Measurements from ENCODE around the gene SLC22A7.
"Not testable (repeated sequence)": the region's sequence is repeated elsewhere in the genome, so short reads cannot be mapped to it uniquely, and the experiment has no call there.

Gene SLC22A7

GRCh38 chr6:43338243-43338642 lies 40.2 kb downstream of the SLC22A7 start:
- DNase-seq (ENCODE audit: low spot score), result no peak

GRCh38 chr6:43339168-43339567 lies 41.1 kb downstream of the SLC22A7 start:
- DNase-seq (ENCODE audit: low spot score), result no peak

- DNase-seq (ENCODE audit: low spot score), result not testable (repeated sequence)
Observed at GRCh38 chr6:43346243-43346642, 48.2 kb downstream of the SLC22A7 start.

GRCh38 chr6:43347021-43347420 lies 49.0 kb downstream of the SLC22A7 start:
- no peak for DNase-seq (ENCODE audit: low spot score)

- no peak for DNase-seq (ENCODE audit: low spot score)
Observed at GRCh38 chr6:43347444-43347843, 49.4 kb downstream of the SLC22A7 start.

- not testable (repeated sequence) for DNase-seq (ENCODE audit: low spot score)
Observed at GRCh38 chr6:43351951-43352350, 53.9 kb downstream of the SLC22A7 start.
